DOHH2 (cell line): ENCODE measurements around the gene TRAP1.

ENCODE experiments used
- H3F3A ChIP-seq: fragments of 200-600 bp; sonication (generic), shearing (Covaris generic); 2 replicates; pipeline ENCODE4 v1.6.0; 2016; ENCODE audit warnings: antibody characterized with exemption, mild to moderate bottlenecking; ENCODE audit not compliant: control insufficient read depth, insufficient read depth
- H3K27ac ChIP-seq: fragments of 200-600 bp; sonication (generic); 2 replicates; pipeline ENCODE4 v1.5.1; 2014; ENCODE audit warnings: low read depth, mild to moderate bottlenecking, low read length, moderate library complexity
- H3K27me3 ChIP-seq: fragments of 200-600 bp; sonication (generic); 2 replicates; pipeline ENCODE4 v1.6.1; 2014; ENCODE audit warnings: mild to moderate bottlenecking, low read length, mixed read lengths; ENCODE audit not compliant: control insufficient read depth
- H3K36me3 ChIP-seq: fragments of 200-600 bp; sonication (generic); 2 replicates; pipeline ENCODE4 v1.6.1; 2014; ENCODE audit warnings: mild to moderate bottlenecking, low read length, moderate library complexity, mixed read lengths; ENCODE audit not compliant: control insufficient read depth
- H3K4me1 ChIP-seq: fragments of 200-600 bp; sonication (generic); 2 replicates; pipeline ENCODE4 v1.6.1; 2014; ENCODE audit warnings: mild to moderate bottlenecking, low read length, mixed read lengths; ENCODE audit not compliant: control insufficient read depth
- H3K4me2 ChIP-seq: fragments of 200-600 bp; sonication (generic); 2 replicates; pipeline ENCODE4 v1.6.0; 2014; ENCODE audit warnings: mild to moderate bottlenecking, low read length, moderate library complexity
- H3K4me3 ChIP-seq: fragments of 200-600 bp; sonication (generic); 2 replicates; pipeline ENCODE4 v1.5.1; 2014; ENCODE audit warnings: mild to moderate bottlenecking, low read length, mixed read lengths
- H3K79me2 ChIP-seq: fragments of 200-600 bp; sonication (generic); 2 replicates; pipeline ENCODE4 v1.6.1; 2014; ENCODE audit warnings: mild to moderate bottlenecking, low read length, mixed read lengths; ENCODE audit not compliant: control insufficient read depth
- H3K9me2 ChIP-seq: fragments of 200-600 bp; sonication (generic); replicated peaks from 2 replicates; pipeline ENCODE4 v1.6.1; 2014; ENCODE audit warnings: mild to moderate bottlenecking, low read length, mixed read lengths; ENCODE audit not compliant: control insufficient read depth
- H3K9me3 ChIP-seq: fragments of 200-600 bp; sonication (generic); 2 replicates; pipeline ENCODE4 v1.6.1; 2014; ENCODE audit warnings: antibody characterized with exemption, low read length, mixed read lengths; ENCODE audit not compliant: control insufficient read depth, insufficient read depth
- H4K20me1 ChIP-seq: fragments of 200-600 bp; sonication (generic); 2 replicates; pipeline ENCODE4 v1.6.0; 2014; ENCODE audit warnings: low read depth, mild to moderate bottlenecking, antibody characterized with exemption, low read length, moderate library complexity; ENCODE audit not compliant: control insufficient read depth, insufficient read depth
- CTCF ChIP-seq: fragments of 200-600 bp; sonication (generic); IDR thresholded peaks from one replicate; pipeline ENCODE4 v1.5.1; 2014; ENCODE audit warnings: antibody characterized with exemption, mild to moderate bottlenecking, low read depth, low read length; ENCODE audit not compliant: poor library complexity, severe bottlenecking
- EZH2phosphoT487 ChIP-seq: fragments of 200-600 bp; sonication (generic); IDR thresholded peaks from 2 replicates; pipeline ENCODE4 v1.6.1; 2017; ENCODE audit warnings: borderline replicate concordance, mild to moderate bottlenecking, antibody characterized with exemption, low read length, moderate library complexity, mixed read lengths

Gene TRAP1

GRCh38 chr16:3655396-3656159 is 61.7 kb downstream of the TRAP1 start:
- TF ChIP-seq CTCF (no peak), EZH2phosphoT487 (no peak)
- Histone ChIP-seq H3K79me2 (no peaks in the 10 kb centered on the region; the same call in 1 of the 2 replicates), H3K4me2 (no peak overlapping the region), H3K27ac (no peak overlapping the region), H3K4me3 (no peak overlapping the region), H3K27me3 (no peaks in the 10 kb centered on the region), H3K9me2 (no peaks in the 10 kb centered on the region), H3K9me3 (no peaks in the 10 kb centered on the region), H3K4me1 (peaks cover 12% of the 10 kb centered on the region), H3F3A (peaks cover 21% of the 10 kb centered on the region), H4K20me1 (no peaks in the 10 kb centered on the region), H3K36me3 (peaks cover 95% of the 10 kb centered on the region)

- H3K27me3 ChIP-seq = no peaks in the 10 kb centered on the region
- H3F3A ChIP-seq = peaks cover 24% of the 10 kb centered on the region
- H3K4me3 ChIP-seq = no peak overlapping the region
- H3K36me3 ChIP-seq = peaks cover 94% of the 10 kb centered on the region
- peaks cover 12% of the 10 kb centered on the region for H3K4me1 ChIP-seq
- H3K9me3 ChIP-seq = no peaks in the 10 kb centered on the region
- no peaks in the 10 kb centered on the region; the same call in 1 of the 2 replicates for H3K79me2 ChIP-seq
- no peaks in the 10 kb centered on the region for H4K20me1 ChIP-seq
- TF ChIP-seq EZH2phosphoT487 (no peak), CTCF (no peak)
- H3K9me2 ChIP-seq = no peaks in the 10 kb centered on the region
- H3K4me2 ChIP-seq = no peak overlapping the region
- peak overlapping the region; percentile 34 for H3K27ac ChIP-seq
Observed at GRCh38 chr16:3655030-3655395, 62.3 kb downstream of the TRAP1 start.

- Histone ChIP-seq H3K9me3 (no peaks in the 10 kb centered on the region), H3K4me3 (no peak within 1 kb of the TSS), H3K4me2 (no peak within 1 kb of the TSS; the same call in 1 of the 2 replicates), H3K36me3 (peaks cover 93% of the 10 kb centered on the region), H3K27me3 (no peaks in the 10 kb centered on the region), H3F3A (peaks cover 25% of the 10 kb centered on the region), H4K20me1 (no peaks in the 10 kb centered on the region), H3K9me2 (no peaks in the 10 kb centered on the region), H3K27ac (peak within 1 kb of the TSS; percentile 34), H3K4me1 (peaks cover 12% of the 10 kb centered on the region), H3K79me2 (no peaks in the 10 kb centered on the region; the same call in 1 of the 2 replicates)
- TF ChIP-seq CTCF (peak; percentile 86), EZH2phosphoT487 (no peak)
Observed at GRCh38 chr16:3654249-3654991, 62.9 kb downstream of the TRAP1 start, which contains the start of gene DNASE1. TSS of gene DNASE1 (plus strand) at chr16:3654691. CDS start at chr16:3655374, 683 bp downstream.
